Left ventricle myocardium inferior (tissue), 1 donor: ENCODE measurements around the gene PIP4K2B. TPM values are rescaled to one million over a fixed set of nuclear protein-coding genes. Genes with fewer than 3 reads are reported as not detected.

Source experiments
- DNase-seq: peaks from one replicate; pipeline ENCODE4 v3.0.0-alpha.2; 2020
- H3K27ac ChIP-seq: fragments of 200-600 bp; replicated peaks from 2 replicates; pipeline ENCODE4 v1.8.0; 2021
- H3K27me3 ChIP-seq: fragments of 200-600 bp; 2 replicates; pipeline ENCODE4 v1.8.0; 2021; ENCODE audit warnings: low read depth
- H3K36me3 ChIP-seq: fragments of 200-600 bp; 2 replicates; pipeline ENCODE4 v1.8.0; 2021
- H3K4me1 ChIP-seq: fragments of 200-600 bp; 2 replicates; pipeline ENCODE4 v1.8.0; 2021
- H3K4me3 ChIP-seq: fragments of 200-600 bp; 2 replicates; pipeline ENCODE4 v1.8.0; 2021; ENCODE audit warnings: mild to moderate bottlenecking, moderate library complexity
- H3K9me3 ChIP-seq: fragments of 200-600 bp; replicated peaks from 2 replicates; pipeline ENCODE4 v1.8.0; 2021
- CTCF ChIP-seq: fragments of 200-600 bp; IDR thresholded peaks from 2 replicates; pipeline ENCODE4 v1.8.0; 2021; ENCODE audit warnings: antibody characterized with exemption, mild to moderate bottlenecking, borderline replicate concordance
- intact Hi-C: fragments of 100-400 bp; cut with micrococcal nuclease; formaldehyde crosslinking; loops from one replicate; pipeline ENCODE4 v1.11.0; 2022
- total RNA-seq: library from RNA; stranded (reverse); fragmentation: NEBNext Ultra II Directional; extraction: Animal tissue kit (Norgen Biotek cat#: 25700); gene quantifications from one replicate; pipeline ENCODE4 v1.2.1, GENCODE V29; 2021
- donor health status: DM: no; HTN: yes; CAD: no; lungs with severe emphysema.

Gene PIP4K2B
- total RNA-seq, 1 donor from 2014 or later, result 42.7 TPM

- DNase-seq, result no peak
- no peak overlapping the region for H3K27ac ChIP-seq
- no peak overlapping the region for H3K4me3 ChIP-seq
- H3K9me3 ChIP-seq, result no peaks in the 10 kb centered on the region
- H3K36me3 ChIP-seq, result peaks cover 58% of the 10 kb centered on the region
- no peaks in the 10 kb centered on the region for H3K27me3 ChIP-seq
- intact Hi-C loops, result loop anchor here (5.0 kb wide), 1 partner anchor 61 kb away; no protein-coding TSS in a partner anchor
- TF ChIP-seq CTCF, result no peak
- peaks cover 63% of the 10 kb centered on the region for H3K4me1 ChIP-seq
These were observed 61.2 kb downstream of the PIP4K2B start for GRCh38 chr17:38738007-38738662.

GRCh38 chr17:38735161-38735997 is 64.0 kb downstream of the PIP4K2B start:
- DNase-seq, result peak; percentile 68
- peak; percentile 89 for TF ChIP-seq CTCF
- Histone ChIP-seq H3K27ac (peak overlapping the region; percentile 97), H3K36me3 (peaks cover 73% of the 10 kb centered on the region), H3K4me3 (no peak overlapping the region), H3K9me3 (no peaks in the 10 kb centered on the region), H3K4me1 (peaks cover 63% of the 10 kb centered on the region), H3K27me3 (no peaks in the 10 kb centered on the region)
- intact Hi-C loops, result loop anchor here (5.0 kb wide), 1 partner anchor 58 kb away; no protein-coding TSS in a partner anchor

GRCh38 chr17:38733982-38734973 is 65.1 kb downstream of the PIP4K2B start:
- Histone ChIP-seq H3K4me3 (no peak overlapping the region), H3K9me3 (no peaks in the 10 kb centered on the region), H3K36me3 (peaks cover 65% of the 10 kb centered on the region), H3K4me1 (peaks cover 67% of the 10 kb centered on the region), H3K27me3 (no peaks in the 10 kb centered on the region), H3K27ac (peak overlapping the region; percentile 97)
- no peak for DNase-seq
- intact Hi-C loops, result no loop called here
- no peak for TF ChIP-seq CTCF

GRCh38 chr17:38733282-38733981 is 65.9 kb downstream of the PIP4K2B start:
- DNase-seq, result no peak
- Histone ChIP-seq H3K4me3 (no peak overlapping the region), H3K36me3 (peaks cover 56% of the 10 kb centered on the region), H3K27me3 (no peaks in the 10 kb centered on the region), H3K9me3 (no peaks in the 10 kb centered on the region), H3K4me1 (peaks cover 75% of the 10 kb centered on the region), H3K27ac (peak overlapping the region; percentile 97)
- TF ChIP-seq CTCF, result no peak
- intact Hi-C loops, result no loop called here
